ENCODE data around the gene UBE2J1. TPM values are rescaled to one million over a fixed set of nuclear protein-coding genes. Genes with fewer than 3 reads are reported as not detected.

The UBE2J1 gene
- total RNA-seq (10 to 100 TPM; 34.7 to 34.9 TPM), total RNA-seq (17.4 to 114 (median 58.7) reads per million in 172 experiments)
- polyA plus RNA-seq (2013, experiment 1 of 2) = 37.0 TPM
- 36.4 TPM for polyA plus RNA-seq (2013, experiment 2 of 2)

DNA sequence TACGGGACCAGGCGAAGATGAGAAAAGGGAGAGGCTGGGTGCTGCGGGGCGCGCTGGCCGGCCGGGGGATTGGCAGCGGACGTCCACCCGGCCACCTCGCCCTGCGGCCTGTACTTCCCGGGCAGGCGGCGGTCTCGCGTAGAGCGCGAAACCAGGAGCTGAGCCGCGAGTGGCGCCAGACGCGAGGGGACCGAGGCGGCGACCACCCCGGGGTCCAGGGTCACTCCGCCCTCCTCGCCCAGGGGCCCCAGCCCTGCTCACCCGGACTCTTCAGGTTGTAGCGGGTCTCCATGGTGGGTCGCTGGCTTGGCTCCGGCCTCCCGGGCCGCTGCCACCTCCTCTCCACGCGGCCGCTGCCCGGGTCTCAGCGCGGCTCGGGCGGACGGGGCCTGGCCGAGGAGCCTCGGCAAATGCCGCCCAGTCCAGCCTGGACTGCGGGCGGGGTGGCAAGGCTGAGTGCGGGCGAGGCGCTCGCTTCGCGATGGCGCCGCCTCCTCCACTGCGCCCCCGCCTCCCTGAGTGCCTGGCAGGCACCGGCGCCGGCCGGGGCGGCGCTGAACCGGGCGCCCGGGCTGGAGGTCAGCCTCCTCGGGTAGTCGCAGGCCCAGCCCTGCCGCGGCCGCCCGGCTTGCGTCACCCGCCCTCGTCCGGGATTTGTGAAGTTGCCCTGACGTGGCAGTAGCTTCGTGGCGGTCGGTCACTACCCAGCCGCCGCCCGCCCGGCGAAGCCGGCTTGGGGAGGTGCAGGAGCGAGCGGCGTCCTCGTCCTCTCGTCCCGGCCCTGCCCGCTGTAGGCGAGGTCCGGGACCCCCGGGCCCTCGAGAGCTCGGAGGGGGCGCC is at the start of gene UBE2J1:
TSS of gene UBE2J1 (minus strand) at position 445 of the 840 bp plus-strand sequence. CDS start at position 292, 153 bp downstream.
- Histone ChIP-seq H3K27ac (ENCODE audit: low read depth in 1 of 2, low read length in 2 of 2) (peak within 1 kb of the TSS; percentile 69 to 71), H3K9me3 (ENCODE audit: control insufficient read depth in 1 of 2, insufficient read depth in 1 of 2, low read length in 2 of 2) (no peaks in the 10 kb centered on the region), H3K27me3 (ENCODE audit: control insufficient read depth in 1 of 2, insufficient read depth in 2 of 2, low read length in 2 of 2) (no peaks in the 10 kb centered on the region), H3K4me1 (ENCODE audit: insufficient read depth, low read length) (peaks cover 33% of the 10 kb centered on the region), H3K36me3 (ENCODE audit: insufficient read depth, low read length) (no peaks in the 10 kb centered on the region), H3K4me3 (ENCODE audit: low read length) (peak within 1 kb of the TSS; percentile 71)
- ATAC-seq (ENCODE audit: poor library complexity) (peak; percentile 80), DNase-seq (peak; percentile 42 to 90 (median 64))
- Mint-ChIP-seq H3K4me1 (ENCODE audit: low read depth) (peaks cover 69% of the 10 kb centered on the region), H3K4me3 (peak within 1 kb of the TSS; percentile 99), H3K27me3 (no peaks in the 10 kb centered on the region), H3K9me3 (no peaks in the 10 kb centered on the region), H3K27ac (peak within 1 kb of the TSS; percentile 92), H3K36me3 (ENCODE audit: low read depth) (peaks cover 12% of the 10 kb centered on the region)
- no peak for TF ChIP-seq CTCF (IDR thresholded peaks at IDR 0.05)
- POLR2A ChIA-PET = interaction anchor here (0.6 to 5.2 kb wide), 17 partner anchors 7 to 467 kb away, joined by 3 to 95 read pairs (median 6); partner anchors contain the start of genes LYRM2, MDN1, PM20D2 and PNRC1
- intact Hi-C loops (cut with DNase I, micrococcal nuclease) = loop anchor here (5.0 to 10.0 kb wide), 8 partner anchors 55 to 1232 kb away; partner anchors contain the start of genes PNRC1 (in 2 of the 2), RNGTT (in 2 of the 2), CASP8AP2 (in 1 of the 2) and MAP3K7 (in 1 of the 2)
- CTCF ChIA-PET = interaction anchor here (1.4 to 1.9 kb wide), 2 partner anchors 15 to 20 kb away, joined by 6 to 10 read pairs; no protein-coding TSS in a partner anchor

DNA sequence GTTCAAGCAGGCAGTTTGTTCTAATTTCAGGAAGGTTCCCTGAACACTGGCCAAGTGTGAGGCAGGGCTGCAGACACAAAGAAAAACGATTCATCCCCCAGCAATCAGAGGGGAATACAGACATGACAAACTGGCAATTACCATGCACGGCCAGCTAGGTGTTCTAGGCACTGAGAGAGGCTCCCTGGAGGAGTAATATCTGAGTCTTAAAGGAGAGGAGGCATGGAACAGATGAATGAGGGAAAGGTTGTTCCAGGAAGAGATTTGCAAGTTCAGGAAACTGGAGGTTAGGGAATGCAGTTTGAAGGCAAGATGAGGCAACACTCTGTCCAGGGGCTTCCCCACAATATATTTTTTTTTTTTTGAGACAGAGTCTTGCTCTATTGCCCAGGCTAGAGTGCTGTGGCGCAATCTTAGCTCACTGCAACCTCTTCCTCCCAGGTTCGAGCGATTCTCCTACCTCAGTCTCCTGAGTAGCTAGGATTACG is 48.4 kb upstream of the UBE2J1 start:
- Histone ChIP-seq H3K27ac (ENCODE audit: low read depth in 1 of 2, low read length in 2 of 2) (no peak overlapping the region), H3K9me3 (ENCODE audit: control insufficient read depth in 1 of 2, insufficient read depth in 1 of 2, low read length in 2 of 2) (no peaks in the 10 kb centered on the region), H3K4me3 (ENCODE audit: low read length) (no peak overlapping the region), H3K36me3 (ENCODE audit: insufficient read depth, low read length) (no peaks in the 10 kb centered on the region), H3K27me3 (ENCODE audit: control insufficient read depth in 1 of 2, insufficient read depth in 2 of 2, low read length in 2 of 2) (no peaks in the 10 kb centered on the region), H3K4me1 (ENCODE audit: insufficient read depth, low read length) (no peaks in the 10 kb centered on the region)
- ChIA-PET POLR2A (no interaction called here), CTCF (no interaction called here)
- H3K4me1 Mint-ChIP-seq (ENCODE audit: low read depth) = no peaks in the 10 kb centered on the region
- no peaks in the 10 kb centered on the region for H3K9me3 Mint-ChIP-seq
- no peak for TF ChIP-seq CTCF (IDR thresholded peaks at IDR 0.05)
- no peaks in the 10 kb centered on the region for H3K27me3 Mint-ChIP-seq
- no peak overlapping the region for H3K27ac Mint-ChIP-seq
- intact Hi-C loops (cut with DNase I, micrococcal nuclease) = no loop called here
- DNase-seq = no peak
- H3K4me3 Mint-ChIP-seq = no peak overlapping the region
- no peaks in the 10 kb centered on the region for H3K36me3 Mint-ChIP-seq (ENCODE audit: low read depth)
- ATAC-seq (ENCODE audit: poor library complexity) = no peak

DNA sequence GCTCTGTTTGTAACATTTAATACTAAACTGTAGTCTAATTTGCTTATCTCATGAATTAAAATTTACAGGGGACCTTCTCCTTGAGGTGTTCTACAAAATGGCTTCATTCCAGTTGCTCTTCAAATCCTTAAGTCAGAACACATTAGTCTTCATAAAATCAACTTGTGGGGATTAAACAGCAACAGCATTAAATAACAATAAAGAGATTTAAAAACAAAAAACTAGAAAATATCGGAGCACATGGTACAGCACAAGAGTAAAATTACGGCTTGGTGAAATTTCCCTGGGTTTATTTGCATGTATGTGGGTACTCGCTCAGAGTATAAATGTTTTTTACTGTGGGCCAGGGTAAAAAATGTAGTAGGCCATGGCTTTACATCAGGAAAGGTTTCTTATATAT is 47.5 kb upstream of the UBE2J1 start:
- H3K4me1 Mint-ChIP-seq (ENCODE audit: low read depth) = no peaks in the 10 kb centered on the region

More for the DNA sequence above, 47.5 kb upstream of the UBE2J1 start:
- no peak overlapping the region for H3K4me3 Mint-ChIP-seq
- H3K9me3 ChIP-seq (ENCODE audit: control insufficient read depth in 1 of 2, insufficient read depth in 1 of 2, low read length in 2 of 2) = no peaks in the 10 kb centered on the region
- TF ChIP-seq CTCF (IDR thresholded peaks at IDR 0.05) = no peak
- no peak for DNase-seq
- H3K9me3 Mint-ChIP-seq = no peaks in the 10 kb centered on the region
- H3K36me3 Mint-ChIP-seq (ENCODE audit: low read depth) = no peaks in the 10 kb centered on the region
- ChIA-PET POLR2A (no interaction called here), CTCF (no interaction called here)
- no peaks in the 10 kb centered on the region for H3K36me3 ChIP-seq (ENCODE audit: insufficient read depth, low read length)
- no peak for ATAC-seq (ENCODE audit: poor library complexity)
- H3K4me1 ChIP-seq (ENCODE audit: insufficient read depth, low read length) = no peaks in the 10 kb centered on the region
- H3K4me3 ChIP-seq (ENCODE audit: low read length) = no peak overlapping the region
- H3K27ac Mint-ChIP-seq = no peak overlapping the region
- intact Hi-C loops (cut with DNase I, micrococcal nuclease) = no loop called here
- no peaks in the 10 kb centered on the region for H3K27me3 Mint-ChIP-seq
- no peak overlapping the region for H3K27ac ChIP-seq (ENCODE audit: low read depth in 1 of 2, low read length in 2 of 2)
- H3K27me3 ChIP-seq (ENCODE audit: control insufficient read depth in 1 of 2, insufficient read depth in 2 of 2, low read length in 2 of 2) = no peaks in the 10 kb centered on the region

Measured in CD4-positive, alpha-beta T cell (primary cell).